Astrocyte (in vitro differentiated cells and primary cell): ENCODE data around the gene SERPINB11. TPM values are rescaled to one million over a fixed set of nuclear protein-coding genes. Genes with fewer than 3 reads are reported as not detected.

Experiments used
- DNase-seq: peaks from one replicate; pipeline ENCODE4 v3.0.0-alpha.2; 2010; ENCODE audit warnings: low read depth
- FAIRE-seq: peaks from 2 replicates; lab custom pipeline; 2011; peaks lifted over from hg19 to GRCh38; lab: Jason Lieb, UNC
- H2AFZ ChIP-seq: 2 replicates; pipeline ENCODE4 v1.6.0; 2012; ENCODE audit warnings: low read depth, low read length, inconsistent platforms
- H3K27ac ChIP-seq: 2 replicates; pipeline ENCODE4 v1.5.1; 2011; ENCODE audit warnings: low read depth, low read length, inconsistent platforms
- H3K27me3 ChIP-seq: 2 replicates; pipeline ENCODE4 v1.6.0; 2011; ENCODE audit warnings: low read length, inconsistent platforms; ENCODE audit not compliant: insufficient read depth
- H3K36me3 ChIP-seq: 2 replicates; pipeline ENCODE4 v1.5.1; 2011; ENCODE audit warnings: low read length, inconsistent platforms; ENCODE audit not compliant: insufficient read depth
- H3K4me1 ChIP-seq: 2 replicates; pipeline ENCODE4 v1.5.1; 2011; ENCODE audit warnings: low read length, inconsistent platforms; ENCODE audit not compliant: insufficient read depth
- H3K4me2 ChIP-seq: 2 replicates; pipeline ENCODE4 v1.6.0; 2012; ENCODE audit warnings: low read length, inconsistent platforms
- H3K4me3 ChIP-seq: 2 replicates; pipeline ENCODE4 v1.5.1; 2011; ENCODE audit warnings: low read depth, mild to moderate bottlenecking, low read length, inconsistent platforms; ENCODE audit not compliant: insufficient read depth
- H3K79me2 ChIP-seq: 2 replicates; pipeline ENCODE4 v1.6.0; 2012; ENCODE audit warnings: mild to moderate bottlenecking, low read length, inconsistent platforms; ENCODE audit not compliant: insufficient read depth
- H3K9ac ChIP-seq: 2 replicates; pipeline ENCODE4 v1.6.0; 2012; ENCODE audit warnings: mild to moderate bottlenecking, low read length, inconsistent platforms
- H3K9me3 ChIP-seq: 2 replicates; pipeline ENCODE4 v1.5.1; 2012; ENCODE audit warnings: low read depth, mild to moderate bottlenecking, low read length, inconsistent platforms; ENCODE audit not compliant: insufficient read depth
- H4K20me1 ChIP-seq: 2 replicates; pipeline ENCODE4 v1.6.0; 2012; ENCODE audit warnings: low read length, inconsistent platforms; ENCODE audit not compliant: insufficient read depth
- H3K27ac Mint-ChIP-seq: one replicate; pipeline ENCODE4 v1.8.0; 2021; ENCODE audit warnings: mild to moderate bottlenecking, mixed read lengths; ENCODE audit not compliant: unreplicated experiment
- H3K27me3 Mint-ChIP-seq: one replicate; pipeline ENCODE4 v1.8.0; 2021; ENCODE audit warnings: low read depth, mixed read lengths; ENCODE audit not compliant: unreplicated experiment
- H3K36me3 Mint-ChIP-seq: one replicate; pipeline ENCODE4 v1.8.0; 2021; ENCODE audit warnings: low read depth, mixed read lengths; ENCODE audit not compliant: unreplicated experiment
- H3K4me1 Mint-ChIP-seq: one replicate; pipeline ENCODE4 v1.8.0; 2021; ENCODE audit warnings: low read depth, mixed read lengths; ENCODE audit not compliant: unreplicated experiment
- H3K4me3 Mint-ChIP-seq: one replicate; pipeline ENCODE4 v1.8.0; 2021; ENCODE audit warnings: mild to moderate bottlenecking, moderate library complexity, mixed read lengths; ENCODE audit not compliant: unreplicated experiment
- H3K9me3 Mint-ChIP-seq: one replicate; pipeline ENCODE4 v1.8.0; 2021; ENCODE audit warnings: mild to moderate bottlenecking, mixed read lengths; ENCODE audit not compliant: unreplicated experiment
- EZH2 ChIP-seq: IDR thresholded peaks from 2 replicates; pipeline ENCODE4 v1.6.1; 2012; ENCODE audit warnings: mild to moderate bottlenecking, low read length, inconsistent platforms; ENCODE audit not compliant: insufficient read depth
- total RNA-seq: library from RNA; stranded (reverse); gene quantifications from 2 replicates; pipeline ENCODE4 v1.2.1, GENCODE V29; 2021
- TF ChIP-seq, protein P1 (sequence below): IDR thresholded peaks from 2 replicates; pipeline ENCODE4 v1.5.1; 2011; ENCODE audit warnings: low read depth, mild to moderate bottlenecking, inconsistent platforms, low read length, moderate library complexity; ENCODE audit not compliant: insufficient read depth

The SERPINB11 gene
- total RNA-seq, 1 donor from 2014 or later = not detected

DNA sequence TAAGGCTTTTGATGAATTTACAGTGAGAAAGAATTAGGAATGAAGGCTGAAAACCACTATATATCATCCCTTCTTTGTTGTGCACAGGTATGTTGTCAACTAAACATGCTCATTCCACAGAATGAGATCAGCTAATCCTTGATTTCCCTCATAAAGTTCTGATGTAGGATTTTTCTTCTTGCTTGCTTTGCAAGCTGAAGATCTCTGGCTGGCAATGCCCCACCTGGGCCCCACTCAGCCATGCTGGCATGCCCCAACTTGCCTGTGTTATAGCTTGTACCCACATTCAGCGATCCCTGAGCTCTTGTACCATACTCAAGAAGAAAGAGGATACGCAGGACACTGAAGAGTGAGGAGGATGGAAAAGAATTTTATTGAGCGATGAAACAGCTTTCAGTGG lies 18.0 kb upstream of the SERPINB11 start:
- Histone ChIP-seq H3K4me3 (no peak overlapping the region), H3K9ac (no peak overlapping the region), H3K4me2 (no peak overlapping the region), H4K20me1 (no peaks in the 10 kb centered on the region), H3K36me3 (no peaks in the 10 kb centered on the region), H3K79me2 (no peaks in the 10 kb centered on the region), H3K27ac (no peak overlapping the region), H3K27me3 (no peaks in the 10 kb centered on the region), H3K4me1 (peaks cover 4% of the 10 kb centered on the region), H3K9me3 (no peaks in the 10 kb centered on the region), H2AFZ (no peak overlapping the region)
- H3K4me1 Mint-ChIP-seq = peaks cover 18% of the 10 kb centered on the region
- H3K36me3 Mint-ChIP-seq = no peaks in the 10 kb centered on the region
- TF ChIP-seq, protein P1, sequence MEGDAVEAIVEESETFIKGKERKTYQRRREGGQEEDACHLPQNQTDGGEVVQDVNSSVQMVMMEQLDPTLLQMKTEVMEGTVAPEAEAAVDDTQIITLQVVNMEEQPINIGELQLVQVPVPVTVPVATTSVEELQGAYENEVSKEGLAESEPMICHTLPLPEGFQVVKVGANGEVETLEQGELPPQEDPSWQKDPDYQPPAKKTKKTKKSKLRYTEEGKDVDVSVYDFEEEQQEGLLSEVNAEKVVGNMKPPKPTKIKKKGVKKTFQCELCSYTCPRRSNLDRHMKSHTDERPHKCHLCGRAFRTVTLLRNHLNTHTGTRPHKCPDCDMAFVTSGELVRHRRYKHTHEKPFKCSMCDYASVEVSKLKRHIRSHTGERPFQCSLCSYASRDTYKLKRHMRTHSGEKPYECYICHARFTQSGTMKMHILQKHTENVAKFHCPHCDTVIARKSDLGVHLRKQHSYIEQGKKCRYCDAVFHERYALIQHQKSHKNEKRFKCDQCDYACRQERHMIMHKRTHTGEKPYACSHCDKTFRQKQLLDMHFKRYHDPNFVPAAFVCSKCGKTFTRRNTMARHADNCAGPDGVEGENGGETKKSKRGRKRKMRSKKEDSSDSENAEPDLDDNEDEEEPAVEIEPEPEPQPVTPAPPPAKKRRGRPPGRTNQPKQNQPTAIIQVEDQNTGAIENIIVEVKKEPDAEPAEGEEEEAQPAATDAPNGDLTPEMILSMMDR = no peak
- FAIRE-seq (no peak), DNase-seq (no peak)
- peaks cover 4% of the 10 kb centered on the region for H3K9me3 Mint-ChIP-seq
- no peak overlapping the region for H3K4me3 Mint-ChIP-seq
- H3K27me3 Mint-ChIP-seq = no peaks in the 10 kb centered on the region
- H3K27ac Mint-ChIP-seq = no peak overlapping the region

DNA sequence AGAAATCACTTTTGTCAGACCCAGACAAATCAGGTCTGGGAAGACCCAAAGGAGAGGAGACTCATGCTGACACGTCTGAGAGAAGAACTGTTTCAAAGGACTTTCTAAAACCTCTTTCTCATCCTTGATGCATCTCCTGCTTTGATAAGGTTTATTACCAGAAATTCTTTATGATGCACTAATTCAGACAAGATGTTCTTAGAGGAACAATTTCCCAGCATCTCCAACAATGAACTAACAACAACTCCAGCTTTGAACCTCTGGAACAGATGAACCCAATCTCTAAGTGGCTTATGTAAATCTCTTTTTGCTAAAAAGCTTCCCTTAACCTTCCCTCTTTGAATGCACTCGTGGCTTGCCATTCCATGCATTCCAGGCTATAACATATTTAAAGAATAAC lies 15.9 kb upstream of the SERPINB11 start:
- peaks cover 18% of the 10 kb centered on the region for H3K4me1 Mint-ChIP-seq
- Histone ChIP-seq H3K36me3 (no peaks in the 10 kb centered on the region), H3K9ac (no peak overlapping the region), H3K4me1 (peaks cover 4% of the 10 kb centered on the region), H3K4me2 (no peak overlapping the region), H3K27ac (no peak overlapping the region), H2AFZ (no peak overlapping the region), H3K4me3 (no peak overlapping the region), H3K27me3 (no peaks in the 10 kb centered on the region), H3K9me3 (no peaks in the 10 kb centered on the region), H3K79me2 (no peaks in the 10 kb centered on the region), H4K20me1 (no peaks in the 10 kb centered on the region)
- DNase-seq (no peak), FAIRE-seq (no peak)
- no peak overlapping the region for H3K27ac Mint-ChIP-seq
- H3K36me3 Mint-ChIP-seq = no peaks in the 10 kb centered on the region
- H3K4me3 Mint-ChIP-seq = no peak overlapping the region
- H3K9me3 Mint-ChIP-seq = peaks cover 8% of the 10 kb centered on the region
- H3K27me3 Mint-ChIP-seq = no peaks in the 10 kb centered on the region
- no peak for TF ChIP-seq EZH2
- TF ChIP-seq, protein P1 = no peak

DNA sequence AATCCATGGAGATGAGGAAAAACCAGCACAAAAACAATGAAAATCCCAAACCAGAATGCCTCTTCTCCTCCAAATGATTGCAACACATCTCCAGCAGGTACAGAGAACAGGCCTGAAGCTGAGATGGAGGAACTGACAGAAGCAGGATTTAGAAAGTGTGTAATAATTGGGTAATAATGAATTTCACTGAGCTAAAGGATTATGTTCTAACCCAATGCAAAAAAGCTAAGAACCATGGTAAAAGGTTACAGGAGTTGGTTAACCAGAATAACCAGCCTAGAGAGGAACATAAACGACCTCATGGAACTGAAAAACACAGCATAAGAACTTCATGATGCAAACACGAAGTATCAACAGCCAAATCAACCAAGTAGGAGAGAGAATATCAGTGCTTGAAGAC lies 13.7 kb upstream of the SERPINB11 start:
- Mint-ChIP-seq H3K36me3 (no peaks in the 10 kb centered on the region), H3K27me3 (no peaks in the 10 kb centered on the region), H3K27ac (no peak overlapping the region), H3K4me1 (peaks cover 8% of the 10 kb centered on the region), H3K4me3 (no peak overlapping the region), H3K9me3 (peaks cover 6% of the 10 kb centered on the region)
- Histone ChIP-seq H3K27me3 (no peaks in the 10 kb centered on the region), H3K79me2 (no peaks in the 10 kb centered on the region), H3K9me3 (no peaks in the 10 kb centered on the region), H2AFZ (no peak overlapping the region), H3K4me3 (no peak overlapping the region), H4K20me1 (no peaks in the 10 kb centered on the region), H3K9ac (no peak overlapping the region), H3K4me1 (no peaks in the 10 kb centered on the region), H3K4me2 (no peak overlapping the region), H3K27ac (no peak overlapping the region), H3K36me3 (no peaks in the 10 kb centered on the region)
- TF ChIP-seq EZH2 = no peak
- TF ChIP-seq, protein P1 = no peak
- DNase-seq = no peak
- FAIRE-seq = no peak
